ENCODE data around the gene ATRX. TPM values are rescaled to one million over a fixed set of nuclear protein-coding genes. Genes with fewer than 3 reads are reported as not detected.
"Not testable (repeated sequence)": the region's sequence is repeated elsewhere in the genome, so short reads cannot be mapped to it uniquely, and the experiment has no call there.

The ATRX gene
- total RNA-seq, 1 experiment from 2014 or later, result 33.8 TPM

GRCh38 chrX:77548751-77549150 is 237.3 kb downstream of the ATRX start:
- DNase-seq (ENCODE audit: low read depth, low spot score), result no peak
- in situ Hi-C loops (cut with HindIII; ENCODE audit: low pct_unique_long_range_greater_than_20kb, low sequenced_read_pairs), result no loop called here

GRCh38 chrX:77539778-77540177 is 246.2 kb downstream of the ATRX start:
- DNase-seq (ENCODE audit: low read depth, low spot score); in situ Hi-C loops (cut with HindIII; ENCODE audit: low pct_unique_long_range_greater_than_20kb, low sequenced_read_pairs): not testable (repeated sequence)

GRCh38 chrX:77531261-77531660 is 254.8 kb downstream of the ATRX start:
- DNase-seq (ENCODE audit: low read depth, low spot score); in situ Hi-C loops (cut with HindIII; ENCODE audit: low pct_unique_long_range_greater_than_20kb, low sequenced_read_pairs): not testable (repeated sequence)

- in situ Hi-C loops (cut with HindIII; ENCODE audit: low pct_unique_long_range_greater_than_20kb, low sequenced_read_pairs), result no loop called here
- no peak for DNase-seq (ENCODE audit: low read depth, low spot score)
Measured at GRCh38 chrX:77528034-77528433, 258.0 kb downstream of the ATRX start.

- no peak for DNase-seq (ENCODE audit: low read depth, low spot score)
- in situ Hi-C loops (cut with HindIII; ENCODE audit: low pct_unique_long_range_greater_than_20kb, low sequenced_read_pairs), result no loop called here
Measured at GRCh38 chrX:77527233-77528001, 258.6 kb downstream of the ATRX start.

- in situ Hi-C loops (cut with HindIII; ENCODE audit: low pct_unique_long_range_greater_than_20kb, low sequenced_read_pairs), result no loop called here
Measured at GRCh38 chrX:77519765-77520164, 266.3 kb downstream of the ATRX start.

GRCh38 chrX:77514177-77514576 is 271.8 kb downstream of the ATRX start:
- in situ Hi-C loops (cut with HindIII; ENCODE audit: low pct_unique_long_range_greater_than_20kb, low sequenced_read_pairs), result no loop called here
- no peak for DNase-seq (ENCODE audit: low read depth, low spot score)

More at GRCh38 chrX:77519765-77520164, 266.3 kb downstream of the ATRX start:
- no peak for DNase-seq (ENCODE audit: low read depth, low spot score)

- DNase-seq (ENCODE audit: low read depth, low spot score), result no peak
- in situ Hi-C loops (cut with HindIII; ENCODE audit: low pct_unique_long_range_greater_than_20kb, low sequenced_read_pairs), result no loop called here
Measured at GRCh38 chrX:77510007-77510406, 276.0 kb downstream of the ATRX start.

GRCh38 chrX:77505227-77505626 is 280.8 kb downstream of the ATRX start:
- in situ Hi-C loops (cut with HindIII; ENCODE audit: low pct_unique_long_range_greater_than_20kb, low sequenced_read_pairs), result no loop called here
- no peak for DNase-seq (ENCODE audit: low read depth, low spot score)

GRCh38 chrX:77502951-77503525 is 283.0 kb downstream of the ATRX start:
- no peak for DNase-seq (ENCODE audit: low read depth, low spot score)
- in situ Hi-C loops (cut with HindIII; ENCODE audit: low pct_unique_long_range_greater_than_20kb, low sequenced_read_pairs), result no loop called here

GRCh38 chrX:77500164-77500563 is 285.9 kb downstream of the ATRX start:
- DNase-seq (ENCODE audit: low read depth, low spot score); in situ Hi-C loops (cut with HindIII; ENCODE audit: low pct_unique_long_range_greater_than_20kb, low sequenced_read_pairs): not testable (repeated sequence)

GRCh38 chrX:77493677-77494553 is 292.1 kb downstream of the ATRX start:
- no peak for DNase-seq (ENCODE audit: low read depth, low spot score)
- in situ Hi-C loops (cut with HindIII; ENCODE audit: low pct_unique_long_range_greater_than_20kb, low sequenced_read_pairs), result no loop called here

- in situ Hi-C loops (cut with HindIII; ENCODE audit: low pct_unique_long_range_greater_than_20kb, low sequenced_read_pairs), result no loop called here
- DNase-seq (ENCODE audit: low read depth, low spot score), result no peak
Measured at GRCh38 chrX:77484045-77484444, 302.0 kb downstream of the ATRX start.

- no peak for DNase-seq (ENCODE audit: low read depth, low spot score)
- in situ Hi-C loops (cut with HindIII; ENCODE audit: low pct_unique_long_range_greater_than_20kb, low sequenced_read_pairs), result no loop called here
Measured at GRCh38 chrX:77455437-77455836, 330.6 kb downstream of the ATRX start.

Small RNA genes within 50 kb of the gene (small RNA-seq; reads per million reads assigned to genes)
- 0 reads per million in 2 experiments for gene FABP5P15

Other genes starting within 250 kb of the ATRX start
- gene MAGT1, start 109.2 kb upstream of the ATRX start, total RNA-seq (2014; rRNA removed; shearing (Covaris generic)), result 117 and 136 TPM in 2 replicates
- 701 and 817 TPM in 2 replicates for gene COX7B, start 113.3 kb upstream of the ATRX start, total RNA-seq (2014; rRNA removed; shearing (Covaris generic))
- 16.1 and 16.2 TPM in 2 replicates for gene ATP7A, start 124.5 kb upstream of the ATRX start, total RNA-seq (2014; rRNA removed; shearing (Covaris generic))
- not detected in 2 replicates for gene PGAM4, start 183.4 kb upstream of the ATRX start, total RNA-seq (2014; rRNA removed; shearing (Covaris generic))

All from SK-MEL-5 (cell line).